Skeletal muscle satellite cell (primary cell): Measurements from ENCODE around the gene MYO1D.

ENCODE experiments used
- H3K27me3 ChIP-seq: 2 replicates; pipeline ENCODE4 v1.7.0; 2013; ENCODE audit warnings: low read length; ENCODE audit not compliant: control insufficient read depth, insufficient read depth
- H3K36me3 ChIP-seq: 2 replicates; pipeline ENCODE4 v1.7.0; 2013; ENCODE audit warnings: mild to moderate bottlenecking, control low read depth, low read length; ENCODE audit not compliant: insufficient read depth
- H3K4me1 ChIP-seq: 2 replicates; pipeline ENCODE4 v1.7.0; 2013; ENCODE audit warnings: low read length; ENCODE audit not compliant: control insufficient read depth, insufficient read depth
- H3K4me2 ChIP-seq: 2 replicates; pipeline ENCODE4 v1.7.0; 2013; ENCODE audit warnings: mild to moderate bottlenecking, low read length
- H3K4me3 ChIP-seq: 2 replicates; pipeline ENCODE4 v1.7.0; 2013; ENCODE audit warnings: low read length
- H3K9ac ChIP-seq: 2 replicates; pipeline ENCODE4 v1.7.0; 2013; ENCODE audit warnings: mild to moderate bottlenecking, low read depth, low read length, moderate library complexity
- H3K9me3 ChIP-seq: replicated peaks from 2 replicates; pipeline ENCODE4 v1.7.0; 2013; ENCODE audit warnings: mild to moderate bottlenecking, control low read depth, low read length

Gene MYO1D

GRCh38 chr17:32517982-32518381, 358.9 kb downstream of the MYO1D start:
- H3K4me1 ChIP-seq, result peaks cover 15% of the 10 kb centered on the region

GRCh38 chr17:32516940-32517701, 359.8 kb downstream of the MYO1D start:
- Histone ChIP-seq H3K9ac (no peak overlapping the region), H3K4me2 (no peak overlapping the region), H3K4me3 (no peak overlapping the region), H3K9me3 (no peaks in the 10 kb centered on the region), H3K36me3 (no peaks in the 10 kb centered on the region), H3K27me3 (no peaks in the 10 kb centered on the region), H3K4me1 (peaks cover 15% of the 10 kb centered on the region)

More at GRCh38 chr17:32517982-32518381, 358.9 kb downstream of the MYO1D start:
- H3K4me2 ChIP-seq, result no peak overlapping the region
- no peak overlapping the region for H3K9ac ChIP-seq
- H3K4me3 ChIP-seq, result no peak overlapping the region
- no peaks in the 10 kb centered on the region for H3K27me3 ChIP-seq
- H3K9me3 ChIP-seq, result no peaks in the 10 kb centered on the region
- H3K36me3 ChIP-seq, result no peaks in the 10 kb centered on the region

GRCh38 chr17:32516450-32516849, 360.5 kb downstream of the MYO1D start:
- no peaks in the 10 kb centered on the region for H3K36me3 ChIP-seq
- H3K4me1 ChIP-seq, result peaks cover 15% of the 10 kb centered on the region
- H3K9ac ChIP-seq, result no peak overlapping the region
- no peak overlapping the region for H3K4me2 ChIP-seq
- no peak overlapping the region for H3K4me3 ChIP-seq
- no peaks in the 10 kb centered on the region for H3K9me3 ChIP-seq
- H3K27me3 ChIP-seq, result no peaks in the 10 kb centered on the region

DNA sequence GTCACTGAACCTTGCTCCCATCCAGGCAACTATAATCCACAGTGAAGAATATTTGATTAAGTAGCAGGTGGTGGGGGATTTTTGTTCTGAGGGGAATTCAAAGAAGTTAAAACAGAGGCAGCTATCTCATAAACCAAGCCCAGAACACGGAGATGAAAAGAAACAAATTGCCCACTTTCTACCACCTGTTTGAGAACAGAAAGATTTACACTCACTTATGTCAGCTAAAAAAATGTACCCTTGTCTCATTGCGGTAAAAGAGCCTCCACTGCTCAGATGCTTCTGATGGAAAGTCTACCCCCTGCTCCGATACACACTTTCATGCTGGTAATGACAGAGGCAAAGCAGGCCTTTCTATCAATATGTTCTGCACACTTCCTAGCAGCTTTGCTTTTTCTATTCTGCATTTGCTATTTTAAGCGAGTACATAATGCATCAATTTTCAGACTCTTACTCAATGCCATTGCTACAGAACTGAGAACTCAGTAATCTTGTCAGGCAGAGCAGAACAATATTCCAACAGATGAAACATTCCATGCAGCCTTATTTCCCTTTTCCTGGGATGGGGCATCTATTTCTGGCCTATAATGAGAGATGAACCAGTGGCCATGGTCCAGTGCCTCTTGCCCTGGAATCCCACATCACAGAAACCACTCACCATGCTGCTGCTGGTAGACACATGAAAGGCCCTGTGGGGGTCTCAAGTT, 361.1 kb downstream of the MYO1D start:
- H3K4me1 ChIP-seq, result peaks cover 15% of the 10 kb centered on the region

GRCh38 chr17:32514606-32515005, 362.3 kb downstream of the MYO1D start:
- no peaks in the 10 kb centered on the region for H3K9me3 ChIP-seq
- H3K4me2 ChIP-seq, result no peak overlapping the region
- H3K27me3 ChIP-seq, result no peaks in the 10 kb centered on the region
- no peak overlapping the region for H3K4me3 ChIP-seq
- no peak overlapping the region for H3K9ac ChIP-seq
- H3K36me3 ChIP-seq, result no peaks in the 10 kb centered on the region
- H3K4me1 ChIP-seq, result peaks cover 4% of the 10 kb centered on the region

More for the DNA sequence above, 361.1 kb downstream of the MYO1D start:
- H3K4me2 ChIP-seq, result no peak overlapping the region
- no peak overlapping the region for H3K4me3 ChIP-seq
- no peaks in the 10 kb centered on the region for H3K27me3 ChIP-seq
- H3K9ac ChIP-seq, result no peak overlapping the region
- H3K9me3 ChIP-seq, result no peaks in the 10 kb centered on the region
- H3K36me3 ChIP-seq, result no peaks in the 10 kb centered on the region

DNA sequence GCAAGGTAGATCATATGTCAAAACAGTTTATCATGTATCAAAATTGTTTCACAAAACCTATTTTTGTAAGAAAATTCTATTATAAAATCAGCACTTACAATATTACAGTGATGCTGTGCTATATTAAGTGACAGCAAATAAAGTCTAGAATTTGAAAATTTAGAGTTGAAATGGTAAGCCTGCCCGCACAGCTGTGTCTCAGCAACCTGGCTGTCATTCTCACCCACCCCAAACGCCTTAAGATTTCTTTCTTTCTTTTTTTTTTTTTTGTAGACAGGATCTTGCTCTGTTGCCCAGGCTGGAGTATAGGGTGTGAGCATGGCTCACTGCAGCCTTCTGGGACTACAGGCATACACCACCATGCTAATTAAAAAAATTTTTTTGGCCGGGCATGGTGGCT, 363.3 kb downstream of the MYO1D start:
- Histone ChIP-seq H3K9ac (no peak overlapping the region), H3K4me2 (no peak overlapping the region), H3K27me3 (no peaks in the 10 kb centered on the region), H3K36me3 (no peaks in the 10 kb centered on the region), H3K9me3 (no peaks in the 10 kb centered on the region), H3K4me3 (no peak overlapping the region), H3K4me1 (no peaks in the 10 kb centered on the region)

GRCh38 chr17:32512328-32512727, 364.6 kb downstream of the MYO1D start:
- Histone ChIP-seq H3K4me1 (no peaks in the 10 kb centered on the region), H3K4me3 (no peak overlapping the region), H3K9me3 (no peaks in the 10 kb centered on the region), H3K36me3 (no peaks in the 10 kb centered on the region), H3K9ac (no peak overlapping the region), H3K27me3 (no peaks in the 10 kb centered on the region), H3K4me2 (no peak overlapping the region)

DNA sequence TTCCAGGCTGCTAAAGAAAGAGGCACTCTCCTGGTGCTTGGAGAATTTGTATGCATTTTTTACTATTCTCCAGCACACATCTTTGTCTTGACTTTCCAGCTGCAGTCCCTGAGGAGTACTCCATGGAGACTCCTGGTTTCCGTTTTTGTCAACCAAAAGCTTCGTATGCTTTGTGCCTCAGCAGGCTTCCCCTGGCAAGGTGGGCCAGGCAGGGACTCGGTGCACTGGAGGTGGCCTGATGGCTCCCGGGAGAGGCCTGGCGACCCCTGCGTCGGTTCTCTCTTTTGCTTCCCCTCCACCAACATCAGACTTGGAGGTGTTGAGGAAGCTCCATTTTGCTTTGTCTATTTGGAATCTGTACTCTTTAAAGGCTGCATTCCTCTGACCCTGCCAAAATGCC, 366.5 kb downstream of the MYO1D start:
- H3K4me3 ChIP-seq, result no peak overlapping the region
- H3K27me3 ChIP-seq, result no peaks in the 10 kb centered on the region
- no peaks in the 10 kb centered on the region for H3K36me3 ChIP-seq
- no peak overlapping the region for H3K4me2 ChIP-seq
- no peaks in the 10 kb centered on the region for H3K4me1 ChIP-seq
- H3K9me3 ChIP-seq, result no peaks in the 10 kb centered on the region
- no peak overlapping the region for H3K9ac ChIP-seq

DNA sequence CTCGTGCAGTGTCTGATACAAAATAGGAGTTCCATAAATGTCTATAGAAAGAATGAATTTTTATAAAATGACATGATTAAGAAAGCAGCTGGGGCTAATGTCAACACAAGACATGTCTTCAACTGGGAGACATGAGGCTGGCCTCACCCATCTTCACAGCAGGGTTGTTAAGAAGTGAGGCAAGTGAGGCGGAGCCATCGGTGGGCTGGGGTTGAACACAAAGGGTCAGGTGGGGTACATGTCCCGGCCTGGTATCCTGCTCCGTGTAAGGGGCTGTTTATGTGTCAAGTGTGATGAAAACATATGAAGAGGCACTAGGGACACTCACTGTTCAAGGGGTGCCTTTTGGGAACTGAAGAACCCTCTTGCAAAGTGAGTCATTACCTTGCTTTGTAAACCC, 368.0 kb downstream of the MYO1D start:
- no peaks in the 10 kb centered on the region for H3K9me3 ChIP-seq
- H3K36me3 ChIP-seq, result no peaks in the 10 kb centered on the region
- H3K27me3 ChIP-seq, result no peaks in the 10 kb centered on the region
- no peak overlapping the region for H3K9ac ChIP-seq
- peaks cover 15% of the 10 kb centered on the region for H3K4me1 ChIP-seq
- no peak overlapping the region for H3K4me3 ChIP-seq
- no peak overlapping the region for H3K4me2 ChIP-seq

DNA sequence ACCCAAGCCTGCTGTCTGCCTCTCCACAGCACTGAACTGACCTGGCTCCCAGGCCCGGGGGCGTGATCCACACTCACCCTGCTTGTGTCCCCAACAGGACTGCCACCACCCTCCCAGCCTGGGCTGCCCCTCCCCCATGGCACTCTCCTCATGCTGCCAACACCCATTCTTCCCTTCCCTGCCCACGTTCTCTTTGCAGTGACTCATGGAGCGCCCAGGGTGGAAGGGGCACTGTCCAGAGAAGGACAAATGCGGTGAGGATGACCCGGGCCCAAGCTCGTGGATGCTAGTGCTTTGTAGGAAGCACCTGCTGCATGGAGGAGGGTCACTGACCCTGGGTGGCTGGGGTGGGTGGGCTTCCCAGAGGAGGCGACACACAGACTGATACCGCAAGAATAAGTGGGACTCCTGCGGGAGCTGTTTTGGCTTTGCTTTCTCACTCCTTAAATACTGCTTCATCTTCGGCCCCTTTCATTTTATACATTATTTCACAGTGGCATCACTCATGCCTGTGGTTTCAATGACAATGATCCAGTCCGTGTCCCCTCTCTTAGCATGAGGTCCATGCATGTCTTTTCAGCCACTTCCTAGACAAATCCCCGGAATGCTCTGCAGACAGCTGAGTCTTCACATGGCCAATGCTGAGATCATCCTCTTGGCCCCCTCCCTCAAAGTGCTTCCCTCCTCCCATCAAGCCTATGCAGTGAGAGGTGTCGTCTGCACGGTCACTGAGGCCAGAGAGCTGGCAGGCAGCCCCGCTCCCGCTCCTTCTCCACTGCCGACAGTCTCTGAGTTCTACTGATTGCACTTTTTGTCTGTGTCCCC, 372.5 kb downstream of the MYO1D start:
- Histone ChIP-seq H3K4me3 (peak overlapping the region; percentile 53), H3K4me2 (peak overlapping the region; percentile 67), H3K27me3 (no peaks in the 10 kb centered on the region), H3K9ac (peak overlapping the region; percentile 61), H3K36me3 (no peaks in the 10 kb centered on the region), H3K9me3 (no peaks in the 10 kb centered on the region), H3K4me1 (peaks cover 32% of the 10 kb centered on the region)
